HAP-1 (cell line): ENCODE data around the gene OSBP.
A peak's percentile ranks its signal among the peaks of the same experiment; 100 is the strongest.
"Not testable (repeated sequence)": the region's sequence is repeated elsewhere in the genome, so short reads cannot be mapped to it uniquely, and the experiment has no call there.

Experiments
- DNase-seq, 2 experiments: peaks; one replicate each; pipeline ENCODE4 v3.0.0-alpha.2; 2016 to 2020; ENCODE audit warnings: low spot score in 2 of 2
- H3K27me3 ChIP-seq: fragments of 250-450 bp; sonication (Bioruptor Pico); 2 replicates; pipeline ENCODE4 v1.5.1; 2020; ENCODE audit warnings: low read depth, mild to moderate bottlenecking, moderate library complexity
- H3K36me3 ChIP-seq: fragments of 250-450 bp; sonication (Bioruptor Pico); replicated peaks from 2 replicates; pipeline ENCODE4 v1.5.1; 2020; ENCODE audit warnings: mild to moderate bottlenecking
- H3K4me1 ChIP-seq: fragments of 250-450 bp; sonication (Bioruptor Pico); 2 replicates; pipeline ENCODE4 v1.5.1; 2020; ENCODE audit warnings: mild to moderate bottlenecking
- H3K4me3 ChIP-seq: fragments of 250-450 bp; sonication (Bioruptor Pico); 2 replicates; pipeline ENCODE4 v1.5.1; 2020; ENCODE audit warnings: mild to moderate bottlenecking, moderate library complexity
- H3K9me3 ChIP-seq: fragments of 250-450 bp; sonication (Bioruptor Pico); 2 replicates; pipeline ENCODE4 v1.5.1; 2020; ENCODE audit warnings: mild to moderate bottlenecking, moderate library complexity
- in situ Hi-C: fragments of 300-500 bp; cut with MboI; formaldehyde crosslinking; loops from 3 replicates; pipeline ENCODE4 v1.14.3; 2020; ENCODE audit warnings: low sequenced_read_pairs, inconsistent platforms, mixed read lengths

The OSBP gene

GRCh38 chr11:59615637-59616395, at the start of gene OSBP:
Gene OSBP (minus strand): TSS chr11:59615774. CDS start chr11:59615664, 110 bp downstream.
- Histone ChIP-seq H3K9me3 (no peaks in the 10 kb centered on the region), H3K4me3 (peak within 1 kb of the TSS; percentile 71), H3K36me3 (peaks cover 5% of the 10 kb centered on the region; the same call in 1 of the 2 replicates), H3K27me3 (no peaks in the 10 kb centered on the region), H3K4me1 (peaks cover 14% of the 10 kb centered on the region)
- DNase-seq, result peak; percentile 98 to 99
- in situ Hi-C loops, result no loop called here

GRCh38 chr11:59660621-59661020, 45.0 kb upstream of the OSBP start:
- no peaks in the 10 kb centered on the region for H3K9me3 ChIP-seq
- H3K27me3 ChIP-seq, result no peaks in the 10 kb centered on the region
- H3K36me3 ChIP-seq, result peaks cover 92% of the 10 kb centered on the region
- H3K4me3 ChIP-seq, result no peak overlapping the region
- H3K4me1 ChIP-seq, result no peaks in the 10 kb centered on the region
- in situ Hi-C loops, result loop anchor here (10.0 kb wide), 1 partner anchor 96 kb away; no protein-coding TSS in a partner anchor
- DNase-seq, result no peak

GRCh38 chr11:59659981-59660380, 44.4 kb upstream of the OSBP start:
- Histone ChIP-seq H3K4me3 (no peak overlapping the region), H3K36me3 (peaks cover 92% of the 10 kb centered on the region), H3K27me3 (no peaks in the 10 kb centered on the region), H3K4me1 (no peaks in the 10 kb centered on the region), H3K9me3 (no peaks in the 10 kb centered on the region)
- in situ Hi-C loops, result loop anchor here (10.0 kb wide), 1 partner anchor 95 kb away; no protein-coding TSS in a partner anchor
- DNase-seq, result no peak

GRCh38 chr11:59658036-59658435, 42.5 kb upstream of the OSBP start:
- Histone ChIP-seq H3K36me3 (peaks cover 90% of the 10 kb centered on the region), H3K27me3 (no peaks in the 10 kb centered on the region), H3K4me3 (no peak overlapping the region), H3K9me3 (no peaks in the 10 kb centered on the region), H3K4me1 (no peaks in the 10 kb centered on the region)
- no peak for DNase-seq
- in situ Hi-C loops, result no loop called here

GRCh38 chr11:59654893-59655292, 39.3 kb upstream of the OSBP start:
- Histone ChIP-seq H3K9me3 (no peaks in the 10 kb centered on the region), H3K4me3 (no peak overlapping the region), H3K27me3 (no peaks in the 10 kb centered on the region), H3K36me3 (peaks cover 89% of the 10 kb centered on the region), H3K4me1 (no peaks in the 10 kb centered on the region)
- no peak for DNase-seq
- in situ Hi-C loops, result no loop called here

GRCh38 chr11:59647245-59647980, 31.8 kb upstream of the OSBP start:
- Histone ChIP-seq H3K9me3 (no peaks in the 10 kb centered on the region), H3K27me3 (no peaks in the 10 kb centered on the region), H3K36me3 (peaks cover 71% of the 10 kb centered on the region), H3K4me3 (no peak overlapping the region), H3K4me1 (no peaks in the 10 kb centered on the region)
- in situ Hi-C loops, result no loop called here
- DNase-seq, result no peak

- no peak overlapping the region for H3K4me3 ChIP-seq
- no peaks in the 10 kb centered on the region for H3K9me3 ChIP-seq
- H3K4me1 ChIP-seq, result no peaks in the 10 kb centered on the region
- H3K36me3 ChIP-seq, result peaks cover 63% of the 10 kb centered on the region
- no peak for DNase-seq
- no peaks in the 10 kb centered on the region for H3K27me3 ChIP-seq
- in situ Hi-C loops, result no loop called here
Observed at GRCh38 chr11:59644528-59644927, 29.0 kb upstream of the OSBP start.

- H3K9me3 ChIP-seq, result no peaks in the 10 kb centered on the region
- H3K4me3 ChIP-seq, result no peak overlapping the region
- H3K4me1 ChIP-seq, result no peaks in the 10 kb centered on the region
- in situ Hi-C loops, result no loop called here
- no peak for DNase-seq
- H3K36me3 ChIP-seq, result peaks cover 63% of the 10 kb centered on the region
- no peaks in the 10 kb centered on the region for H3K27me3 ChIP-seq
Observed at GRCh38 chr11:59643390-59643789, 27.8 kb upstream of the OSBP start.

- no peak for DNase-seq
- no peaks in the 10 kb centered on the region for H3K9me3 ChIP-seq
- in situ Hi-C loops, result no loop called here
- H3K4me3 ChIP-seq, result no peak overlapping the region
- no peaks in the 10 kb centered on the region for H3K27me3 ChIP-seq
- H3K36me3 ChIP-seq, result peaks cover 71% of the 10 kb centered on the region
- H3K4me1 ChIP-seq, result no peaks in the 10 kb centered on the region
Observed at GRCh38 chr11:59641156-59641555, 25.6 kb upstream of the OSBP start.

GRCh38 chr11:59630493-59630892, 14.9 kb upstream of the OSBP start:
- no peak for DNase-seq
- H3K4me3 ChIP-seq, result no peak overlapping the region
- H3K27me3 ChIP-seq, result no peaks in the 10 kb centered on the region
- in situ Hi-C loops, result no loop called here
- H3K4me1 ChIP-seq, result no peaks in the 10 kb centered on the region
- H3K9me3 ChIP-seq, result no peaks in the 10 kb centered on the region
- H3K36me3 ChIP-seq, result 0 out of 2 replicates have a peak, but pooled peaks cover 4% of the 10 kb centered on the region

- no peaks in the 10 kb centered on the region for H3K27me3 ChIP-seq
- in situ Hi-C loops, result no loop called here
Observed at GRCh38 chr11:59629996-59630395, 14.4 kb upstream of the OSBP start.

GRCh38 chr11:59626969-59627368, 11.4 kb upstream of the OSBP start:
- H3K9me3 ChIP-seq, H3K4me3 ChIP-seq, in situ Hi-C loops, H3K4me1 ChIP-seq, H3K36me3 ChIP-seq, DNase-seq, H3K27me3 ChIP-seq: not testable (repeated sequence)

More at GRCh38 chr11:59629996-59630395, 14.4 kb upstream of the OSBP start:
- no peaks in the 10 kb centered on the region for H3K4me1 ChIP-seq
- H3K36me3 ChIP-seq, result no peaks in the 10 kb centered on the region
- no peaks in the 10 kb centered on the region for H3K9me3 ChIP-seq
- H3K4me3 ChIP-seq, result no peak overlapping the region
- no peak for DNase-seq

- H3K27me3 ChIP-seq, result no peaks in the 10 kb centered on the region
- peak in 1 of 2 experiments; percentile 8 for DNase-seq
- in situ Hi-C loops, result no loop called here
- no peaks in the 10 kb centered on the region for H3K36me3 ChIP-seq
- H3K9me3 ChIP-seq, result no peaks in the 10 kb centered on the region
- H3K4me1 ChIP-seq, result no peaks in the 10 kb centered on the region
- H3K4me3 ChIP-seq, result no peak overlapping the region
Observed at GRCh38 chr11:59625703-59626102, 10.1 kb upstream of the OSBP start.

- no peak for DNase-seq
- Histone ChIP-seq H3K36me3 (peaks cover 5% of the 10 kb centered on the region; the same call in 1 of the 2 replicates), H3K27me3 (no peaks in the 10 kb centered on the region), H3K4me1 (peaks cover 14% of the 10 kb centered on the region), H3K4me3 (no peak overlapping the region), H3K9me3 (no peaks in the 10 kb centered on the region)
- in situ Hi-C loops, result no loop called here
Observed at GRCh38 chr11:59617876-59618275, 2.3 kb upstream of the OSBP start.
